HEK293T (cell line): ENCODE results near the gene COX7B2.

Experiments used
- CTCF ChIA-PET: fragments of 350-600 bp; formaldehyde crosslinking; extraction: SDS; loops from one replicate; lab custom pipeline; 2021; ENCODE audit warnings: antibody characterized with exemption, inconsistent platforms; lab: Yijun Ruan, JAX
- POLR2A ChIA-PET: fragments of 350-600 bp; formaldehyde crosslinking; extraction: SDS; loops from one replicate; lab custom pipeline; 2020; ENCODE audit warnings: antibody characterized with exemption, inconsistent platforms; lab: Yijun Ruan, JAX
- DNase-seq: peaks from one replicate; pipeline ENCODE4 v3.0.0; 2012; ENCODE audit warnings: mixed read lengths; ENCODE audit errors: extremely low spot score
- ARNT ChIP-seq: fragments of 450-650 bp; IDR thresholded peaks from 2 replicates; pipeline ENCODE4 v1.6.1; 2017; ENCODE audit warnings: mild to moderate bottlenecking
- BHLHE40 ChIP-seq: fragments of 450-650 bp; IDR thresholded peaks from 2 replicates; pipeline ENCODE4 v1.6.1; 2016; ENCODE audit warnings: mild to moderate bottlenecking, moderate library complexity, borderline replicate concordance
- CTBP1 ChIP-seq: fragments of 450-650 bp; IDR thresholded peaks from 2 replicates; pipeline ENCODE4 v1.6.1; 2016; ENCODE audit warnings: borderline replicate concordance
- ELF4 ChIP-seq: fragments of 450-650 bp; IDR thresholded peaks from 2 replicates; pipeline ENCODE4 v1.6.1; 2017; ENCODE audit warnings: antibody characterized with exemption
- FOXA1 ChIP-seq: fragments of 450-650 bp; IDR thresholded peaks from 2 replicates; pipeline ENCODE4 v1.6.1; 2016; ENCODE audit warnings: mild to moderate bottlenecking
- FOXK2 ChIP-seq: fragments of 450-650 bp; IDR thresholded peaks from 2 replicates; pipeline ENCODE4 v1.6.1; 2016; ENCODE audit warnings: mild to moderate bottlenecking
- FOXM1 ChIP-seq: fragments of 450-650 bp; IDR thresholded peaks from 2 replicates; pipeline ENCODE4 v1.6.1; 2017; ENCODE audit warnings: mild to moderate bottlenecking, borderline replicate concordance
- HDGF ChIP-seq: fragments of 450-650 bp; IDR thresholded peaks from 2 replicates; pipeline ENCODE4 v1.6.1; 2017; ENCODE audit warnings: antibody characterized with exemption, borderline replicate concordance
- L3MBTL2 ChIP-seq: fragments of 450-650 bp; conservative IDR thresholded peaks from 2 replicates; pipeline ENCODE4 v1.6.1; 2016; ENCODE audit warnings: mild to moderate bottlenecking
- LEF1 ChIP-seq: fragments of 450-650 bp; IDR thresholded peaks from 2 replicates; pipeline ENCODE4 v1.6.1; 2017; ENCODE audit warnings: mild to moderate bottlenecking, borderline replicate concordance
- NFRKB ChIP-seq: fragments of 450-650 bp; IDR thresholded peaks from 2 replicates; pipeline ENCODE4 v1.6.1; 2016; ENCODE audit warnings: mild to moderate bottlenecking, moderate library complexity
- SP1 ChIP-seq: fragments of 450-650 bp; IDR thresholded peaks from 2 replicates; pipeline ENCODE4 v1.6.1; 2017
- SUZ12 ChIP-seq: fragments of 450-650 bp; IDR thresholded peaks from 2 replicates; pipeline ENCODE4 v1.6.1; 2016; ENCODE audit warnings: mild to moderate bottlenecking
- TARDBP ChIP-seq: fragments of 450-650 bp; IDR thresholded peaks from 2 replicates; pipeline ENCODE4 v1.6.1; 2016
- ZNF384 ChIP-seq: fragments of 450-650 bp; IDR thresholded peaks from 2 replicates; pipeline ENCODE4 v1.6.1; 2016
- TF ChIP-seq, protein P1 (sequence below): fragments of 450-650 bp; IDR thresholded peaks from 2 replicates; pipeline ENCODE4 v1.6.1; 2016

COX7B2 gene

GRCh38 chr4:46922205-46922604, 13.2 kb upstream of the COX7B2 start:
- no peak for DNase-seq
- CTCF ChIA-PET, result interaction anchor here (0.6 kb wide), 1 partner anchor 30 kb away, joined by 4 read pairs; no protein-coding TSS in a partner anchor
- POLR2A ChIA-PET, result no interaction called here
- TF ChIP-seq FOXA1, result no peak

DNA sequence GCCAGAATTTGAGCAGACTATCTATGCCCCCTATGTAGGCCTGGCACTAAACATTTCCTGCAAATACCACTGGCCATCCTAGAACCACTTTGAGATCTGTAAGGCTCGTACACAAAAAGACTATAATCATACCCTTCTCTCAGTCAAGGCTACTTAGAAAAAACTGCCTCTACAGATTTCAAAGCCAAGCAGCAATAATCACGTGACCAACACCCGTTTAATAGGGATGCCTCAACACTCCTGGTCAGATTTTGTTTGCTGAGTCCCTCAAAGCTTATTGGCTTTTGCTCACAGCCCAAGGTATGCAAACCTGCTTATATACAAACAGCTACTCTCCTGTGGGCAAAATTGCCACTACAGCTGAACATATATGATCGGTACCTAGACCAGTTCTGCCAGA, 897 bp downstream of the COX7B2 start:
- ChIA-PET CTCF (no interaction called here), POLR2A (no interaction called here)
- no peak for DNase-seq
- TF ChIP-seq TARDBP, result no peak
- no peak for TF ChIP-seq SUZ12
- TF ChIP-seq L3MBTL2, result no peak
- no peak for TF ChIP-seq CTBP1
- TF ChIP-seq NFRKB, result no peak
- TF ChIP-seq LEF1, result no peak
- TF ChIP-seq, protein P1, sequence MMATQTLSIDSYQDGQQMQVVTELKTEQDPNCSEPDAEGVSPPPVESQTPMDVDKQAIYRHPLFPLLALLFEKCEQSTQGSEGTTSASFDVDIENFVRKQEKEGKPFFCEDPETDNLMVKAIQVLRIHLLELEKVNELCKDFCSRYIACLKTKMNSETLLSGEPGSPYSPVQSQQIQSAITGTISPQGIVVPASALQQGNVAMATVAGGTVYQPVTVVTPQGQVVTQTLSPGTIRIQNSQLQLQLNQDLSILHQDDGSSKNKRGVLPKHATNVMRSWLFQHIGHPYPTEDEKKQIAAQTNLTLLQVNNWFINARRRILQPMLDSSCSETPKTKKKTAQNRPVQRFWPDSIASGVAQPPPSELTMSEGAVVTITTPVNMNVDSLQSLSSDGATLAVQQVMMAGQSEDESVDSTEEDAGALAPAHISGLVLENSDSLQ, result no peak
- no peak for TF ChIP-seq FOXK2
- TF ChIP-seq HDGF, result no peak
- TF ChIP-seq FOXM1, result no peak
- no peak for TF ChIP-seq BHLHE40
- no peak for TF ChIP-seq ARNT
- no peak for TF ChIP-seq SP1
- TF ChIP-seq ELF4, result no peak
- TF ChIP-seq FOXA1, result no peak
- TF ChIP-seq ZNF384, result no peak

GRCh38 chr4:46900082-46900481, 9.0 kb downstream of the COX7B2 start:
- TF ChIP-seq FOXK2 (no peak), LEF1 (no peak), NFRKB (no peak), TARDBP (no peak), FOXM1 (no peak), ELF4 (no peak)

GRCh38 chr4:46894826-46895225, 14.2 kb downstream of the COX7B2 start:
- DNase-seq, result no peak
- TF ChIP-seq ZNF384 (no peak), NFRKB (no peak), BHLHE40 (no peak), SUZ12 (no peak), L3MBTL2 (no peak), ELF4 (no peak), FOXM1 (no peak), SP1 (no peak)
- POLR2A ChIA-PET, result interaction anchor here (0.8 kb wide), 1 partner anchor 178 kb away, joined by 3 read pairs; no protein-coding TSS in a partner anchor
- CTCF ChIA-PET, result no interaction called here

More at GRCh38 chr4:46900082-46900481, 9.0 kb downstream of the COX7B2 start:
- no peak for DNase-seq
- CTCF ChIA-PET, result no interaction called here
- POLR2A ChIA-PET, result no interaction called here

GRCh38 chr4:46890056-46890455, 19.0 kb downstream of the COX7B2 start:
- POLR2A ChIA-PET, result no interaction called here
- CTCF ChIA-PET, result no interaction called here
- no peak for DNase-seq
- TF ChIP-seq ELF4 (no peak), ZNF384 (no peak), SP1 (no peak)
- TF ChIP-seq, protein P1, result no peak

- POLR2A ChIA-PET, result no interaction called here
- CTCF ChIA-PET, result no interaction called here
- TF ChIP-seq LEF1 (no peak), BHLHE40 (no peak), ELF4 (no peak), SUZ12 (no peak), TARDBP (no peak), FOXK2 (no peak), FOXA1 (no peak), ZNF384 (no peak), ARNT (no peak), FOXM1 (no peak), NFRKB (no peak), SP1 (no peak), HDGF (no peak), L3MBTL2 (no peak)
- TF ChIP-seq, protein P1, result no peak
- no peak for DNase-seq
Measured at GRCh38 chr4:46889410-46889809, 19.6 kb downstream of the COX7B2 start.

DNA sequence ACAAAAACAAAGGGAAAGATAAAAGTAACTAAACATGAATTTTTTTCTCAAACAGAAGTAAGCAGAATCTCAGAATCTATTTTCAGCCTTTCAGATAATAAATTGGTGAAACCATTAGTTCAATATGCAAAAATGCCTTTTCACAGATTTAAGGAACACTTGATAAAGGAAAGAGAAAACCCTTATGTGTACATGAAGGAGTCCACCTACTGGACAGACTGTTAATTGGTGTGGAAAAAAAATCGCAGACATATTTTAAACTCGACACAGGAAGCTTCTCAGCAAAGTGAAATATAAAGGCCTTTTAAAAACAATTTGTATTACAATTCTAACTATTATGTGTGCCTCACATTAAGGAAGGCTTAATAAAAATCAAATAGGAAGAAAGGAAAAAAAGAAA, 22.3 kb downstream of the COX7B2 start:
- ChIA-PET POLR2A (no interaction called here), CTCF (interaction anchor here (0.6 kb wide), 1 partner anchor 16 kb away, joined by 3 read pairs; no protein-coding TSS in a partner anchor)
- no peak for DNase-seq
- TF ChIP-seq NFRKB (no peak), SP1 (no peak)
